HepG2 (cell line): Measurements from ENCODE around the gene MAST1. TPM values are rescaled to one million over a fixed set of nuclear protein-coding genes. Genes with fewer than 3 reads are reported as not detected.

Experiments
- CHCHD3 ChIP-seq: sonication (generic); formaldehyde crosslinking; IDR thresholded peaks from 2 replicates; pipeline ENCODE4 v1.8.0; 2022; ENCODE audit warnings: mild to moderate bottlenecking, missing genetic modification reagents, moderate library complexity
- ELF4 ChIP-seq: sonication (generic); formaldehyde crosslinking; IDR thresholded peaks from 2 replicates; pipeline ENCODE4 v1.5.0; 2020; ENCODE audit warnings: missing genetic modification reagents, mild to moderate bottlenecking, moderate library complexity, borderline replicate concordance
- FOXK1 ChIP-seq: sonication (generic); formaldehyde crosslinking; IDR thresholded peaks from 2 replicates; pipeline ENCODE4 v1.4.0; 2020; ENCODE audit warnings: low read depth, missing genetic modification reagents, borderline replicate concordance
- JDP2 ChIP-seq: sonication (generic); formaldehyde crosslinking; IDR thresholded peaks from 2 replicates; pipeline ENCODE4 v1.8.1; 2022; ENCODE audit warnings: missing genetic modification reagents, borderline replicate concordance
- KDM4B ChIP-seq: sonication (generic); formaldehyde crosslinking; IDR thresholded peaks from 2 replicates; pipeline ENCODE4 v1.4.0; 2020; ENCODE audit warnings: missing genetic modification reagents
- LCORL ChIP-seq, 2 experiments: fragments of 450-650 bp in 1 of 2; sonication (generic) in 1 of 2; formaldehyde crosslinking in 1 of 2; IDR thresholded peaks; 2 replicates each; pipeline versions ENCODE4 v1.5.0 to v1.6.1; 2017 to 2020; ENCODE audit warnings: antibody characterized with exemption in 1 of 2, missing genetic modification reagents in 1 of 2
- NCOA5 ChIP-seq: sonication (generic); formaldehyde crosslinking; IDR thresholded peaks from 2 replicates; pipeline ENCODE4 v1.4.0; 2020; ENCODE audit warnings: missing genetic modification reagents
- PAF1 ChIP-seq: IDR thresholded peaks from 2 replicates; pipeline ENCODE4 v1.6.1; 2016; ENCODE audit warnings: missing genetic modification reagents, missing compliant biosample characterization
- PHF21A ChIP-seq: sonication (generic); formaldehyde crosslinking; IDR thresholded peaks from 2 replicates; pipeline ENCODE4 v1.5.0; 2020; ENCODE audit warnings: mild to moderate bottlenecking, missing genetic modification reagents
- RARG ChIP-seq: sonication (generic); formaldehyde crosslinking; IDR thresholded peaks from 2 replicates; pipeline ENCODE4 v1.4.0; 2020; ENCODE audit warnings: low read depth, mild to moderate bottlenecking, missing genetic modification reagents
- RBM22 ChIP-seq: fragments of 200-400 bp; formaldehyde crosslinking; optimal IDR thresholded peaks from 2 replicates; pipeline ENCODE3; 2017; ENCODE audit warnings: mild to moderate bottlenecking, low read length, moderate library complexity
- RFX5 ChIP-seq: IDR thresholded peaks from 2 replicates; pipeline ENCODE4 v1.6.1; 2011; ENCODE audit warnings: low read depth, low read length, improper control_type of control experiment
- RXRA ChIP-seq: sonication (generic); formaldehyde crosslinking; IDR thresholded peaks from 2 replicates; pipeline ENCODE4 v1.5.1; 2020; ENCODE audit warnings: missing genetic modification reagents
- SUZ12 ChIP-seq: fragments of 150-350 bp; IDR thresholded peaks from 2 replicates; pipeline ENCODE4 v1.6.1; 2014; ENCODE audit warnings: low read depth, low read length
- TBP ChIP-seq: sonication (generic); formaldehyde crosslinking; IDR thresholded peaks from 2 replicates; pipeline ENCODE4 v1.5.0; 2020; ENCODE audit warnings: missing genetic modification reagents
- ZFP36 ChIP-seq: fragments of 150-350 bp; IDR thresholded peaks from 2 replicates; pipeline ENCODE4 v1.6.1; 2018; ENCODE audit warnings: borderline replicate concordance, low read length, low read depth; ENCODE audit not compliant: partially characterized antibody
- ZFX ChIP-seq: sonication (generic); formaldehyde crosslinking; IDR thresholded peaks from 2 replicates; pipeline ENCODE4 v1.4.0; 2020; ENCODE audit warnings: mild to moderate bottlenecking, low read depth, missing genetic modification reagents, moderate library complexity
- ZNF460 ChIP-seq: sonication (generic); formaldehyde crosslinking; IDR thresholded peaks from 2 replicates; pipeline ENCODE4 v1.5.1; 2020; ENCODE audit warnings: missing genetic modification reagents, mild to moderate bottlenecking, borderline replicate concordance
- ZNF670 ChIP-seq: sonication (generic); formaldehyde crosslinking; IDR thresholded peaks from 2 replicates; pipeline ENCODE4 v1.8.0; 2022; ENCODE audit warnings: mild to moderate bottlenecking, missing genetic modification reagents, borderline replicate concordance
- ZNF749 ChIP-seq: sonication (generic); formaldehyde crosslinking; IDR thresholded peaks from 2 replicates; pipeline ENCODE4 v1.8.0; 2022; ENCODE audit warnings: mild to moderate bottlenecking, missing genetic modification reagents, moderate library complexity, borderline replicate concordance
- ZNF816 ChIP-seq: sonication (generic); formaldehyde crosslinking; IDR thresholded peaks from 2 replicates; pipeline ENCODE4 v1.8.0; 2022; ENCODE audit warnings: missing genetic modification reagents, mild to moderate bottlenecking, borderline replicate concordance
- ZSCAN12 ChIP-seq: sonication (generic); formaldehyde crosslinking; IDR thresholded peaks from 2 replicates; pipeline ENCODE4 v1.9.0; 2021; ENCODE audit warnings: mild to moderate bottlenecking, missing genetic modification reagents
- ZSCAN31 ChIP-seq: sonication (generic); formaldehyde crosslinking; IDR thresholded peaks from 2 replicates; pipeline ENCODE4 v1.5.0; 2020; ENCODE audit warnings: low read depth, mild to moderate bottlenecking, missing genetic modification reagents
- polyA plus RNA-seq, 8 experiments: library from polyadenylated mRNA; depleted of rRNA in 3 of 8; stranded (reverse) in 7 of 8; unstranded in 1 of 8; fragments of >200 nt; fragmentation: Illumina TruSeq in 4 of 8; extraction: Trizol in 4 of 8; gene quantifications; 2 replicates each; pipeline versions ENCODE4 v1.2.1 to v1.2.3, GENCODE V29; 2011 to 2016; ENCODE audit warnings: low read depth in 4 of 8, missing spikeins in 1 of 8, mixed read lengths in 1 of 8; ENCODE audit not compliant: insufficient read depth in 1 of 8
- total RNA-seq, 5 experiments: library from RNA; depleted of rRNA; stranded (reverse); fragments of >200 nt; fragmentation: Illumina TruSeq; extraction: Trizol; gene quantifications; 2 replicates each; pipeline ENCODE4 v1.2.3, GENCODE V29; 2016; ENCODE audit warnings: low read depth in 1 of 5
- TF ChIP-seq, protein P1 (sequence below): sonication (generic); formaldehyde crosslinking; IDR thresholded peaks from 2 replicates; pipeline ENCODE4 v1.4.0; 2020; ENCODE audit warnings: missing genetic modification reagents, low read depth, mild to moderate bottlenecking, borderline replicate concordance
- TF ChIP-seq, protein P2 (sequence below): sonication (generic); formaldehyde crosslinking; IDR thresholded peaks from 2 replicates; pipeline ENCODE4 v1.8.1; 2023; ENCODE audit warnings: mild to moderate bottlenecking, missing genetic modification reagents, borderline replicate concordance
- TF ChIP-seq, protein P3 (sequence below): sonication (generic); formaldehyde crosslinking; IDR thresholded peaks from 2 replicates; pipeline ENCODE4 v1.4.0; 2020; ENCODE audit warnings: missing genetic modification reagents

MAST1 gene
- total and polyA plus RNA-seq, 2 of the 13 experiments (the other 11 are each of a cell fraction or from before 2014, with no cell fraction given), result 0.73 to 4.7 TPM

GRCh38 chr19:12801466-12802266 lies 36.6 kb upstream of the MAST1 start, which contains the start of the genes PRDX2 and THSD8 (continued):
- TF ChIP-seq ZNF749, result no peak
- TF ChIP-seq, protein P1, sequence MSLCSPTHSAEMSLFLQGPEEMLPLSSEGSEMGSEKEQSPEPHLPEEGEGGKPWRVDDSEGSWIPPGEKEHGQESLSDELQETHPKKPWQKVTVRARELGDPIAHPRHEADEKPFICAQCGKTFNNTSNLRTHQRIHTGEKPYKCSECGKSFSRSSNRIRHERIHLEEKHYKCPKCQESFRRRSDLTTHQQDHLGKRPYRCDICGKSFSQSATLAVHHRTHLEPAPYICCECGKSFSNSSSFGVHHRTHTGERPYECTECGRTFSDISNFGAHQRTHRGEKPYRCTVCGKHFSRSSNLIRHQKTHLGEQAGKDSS, result no peak
- no peak for TF ChIP-seq PAF1
- peak; percentile 95 for TF ChIP-seq ZNF670 (CRISPR knock-in tag)
- TF ChIP-seq RFX5, result no peak
- peak; percentile 71; the same call in 1 of the 2 replicates for TF ChIP-seq CHCHD3
- TF ChIP-seq RXRA (CRISPR knock-in tag), result peak; percentile 55
- TF ChIP-seq PHF21A (CRISPR knock-in tag), result peak; percentile 21; the same call in 1 of the 2 replicates
- TF ChIP-seq ZFX (CRISPR knock-in tag), result peak; percentile 99
- TF ChIP-seq ZSCAN12 (CRISPR knock-in tag), result peak; percentile 73; the same call in 1 of the 2 replicates
- no peak for TF ChIP-seq RBM22
- TF ChIP-seq, protein P2, sequence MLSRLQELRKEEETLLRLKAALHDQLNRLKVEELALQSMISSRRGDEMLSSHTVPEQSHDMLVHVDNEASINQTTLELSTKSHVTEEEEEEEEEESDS (CRISPR knock-in tag), result no peak
- no peak for TF ChIP-seq ZFP36
- no peak for TF ChIP-seq FOXK1 (CRISPR knock-in tag)
- no peak for TF ChIP-seq NCOA5 (CRISPR knock-in tag)
- TF ChIP-seq TBP, result peak; percentile 38; the same call in 1 of the 2 replicates
- TF ChIP-seq ZSCAN31 (CRISPR knock-in tag), result peak; percentile 94
- no peak; the same call in 1 of the 2 replicates for TF ChIP-seq JDP2 (CRISPR knock-in tag)
- no peak for TF ChIP-seq ELF4
- peak; percentile 72; the same call in 1 of the 2 replicates for TF ChIP-seq RARG (CRISPR knock-in tag)
- TF ChIP-seq LCORL (IDR thresholded peaks at IDR 0.05), result no peak
- peak; percentile 14; the same call in 1 of the 2 replicates for TF ChIP-seq LCORL (CRISPR knock-in tag; IDR thresholded peaks at IDR 0.05)
- peak; percentile 84 for TF ChIP-seq ZNF816 (CRISPR knock-in tag)
- TF ChIP-seq, protein P3, sequence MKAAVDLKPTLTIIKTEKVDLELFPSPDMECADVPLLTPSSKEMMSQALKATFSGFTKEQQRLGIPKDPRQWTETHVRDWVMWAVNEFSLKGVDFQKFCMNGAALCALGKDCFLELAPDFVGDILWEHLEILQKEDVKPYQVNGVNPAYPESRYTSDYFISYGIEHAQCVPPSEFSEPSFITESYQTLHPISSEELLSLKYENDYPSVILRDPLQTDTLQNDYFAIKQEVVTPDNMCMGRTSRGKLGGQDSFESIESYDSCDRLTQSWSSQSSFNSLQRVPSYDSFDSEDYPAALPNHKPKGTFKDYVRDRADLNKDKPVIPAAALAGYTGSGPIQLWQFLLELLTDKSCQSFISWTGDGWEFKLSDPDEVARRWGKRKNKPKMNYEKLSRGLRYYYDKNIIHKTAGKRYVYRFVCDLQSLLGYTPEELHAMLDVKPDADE, result no peak
- TF ChIP-seq ZNF460 (CRISPR knock-in tag), result peak; percentile 55
- TF ChIP-seq SUZ12, result no peak
- TF ChIP-seq KDM4B (CRISPR knock-in tag), result no peak
